ENCODE measurements around the gene FGFR2.

The FGFR2 gene

GRCh38 chr10:121433965-121434364 is 164.3 kb downstream of the FGFR2 start:
- no peak overlapping the region for H3K4me3 ChIP-seq (replicated peaks; ENCODE audit: low read depth, low read length)
- TF ChIP-seq, protein P1, sequence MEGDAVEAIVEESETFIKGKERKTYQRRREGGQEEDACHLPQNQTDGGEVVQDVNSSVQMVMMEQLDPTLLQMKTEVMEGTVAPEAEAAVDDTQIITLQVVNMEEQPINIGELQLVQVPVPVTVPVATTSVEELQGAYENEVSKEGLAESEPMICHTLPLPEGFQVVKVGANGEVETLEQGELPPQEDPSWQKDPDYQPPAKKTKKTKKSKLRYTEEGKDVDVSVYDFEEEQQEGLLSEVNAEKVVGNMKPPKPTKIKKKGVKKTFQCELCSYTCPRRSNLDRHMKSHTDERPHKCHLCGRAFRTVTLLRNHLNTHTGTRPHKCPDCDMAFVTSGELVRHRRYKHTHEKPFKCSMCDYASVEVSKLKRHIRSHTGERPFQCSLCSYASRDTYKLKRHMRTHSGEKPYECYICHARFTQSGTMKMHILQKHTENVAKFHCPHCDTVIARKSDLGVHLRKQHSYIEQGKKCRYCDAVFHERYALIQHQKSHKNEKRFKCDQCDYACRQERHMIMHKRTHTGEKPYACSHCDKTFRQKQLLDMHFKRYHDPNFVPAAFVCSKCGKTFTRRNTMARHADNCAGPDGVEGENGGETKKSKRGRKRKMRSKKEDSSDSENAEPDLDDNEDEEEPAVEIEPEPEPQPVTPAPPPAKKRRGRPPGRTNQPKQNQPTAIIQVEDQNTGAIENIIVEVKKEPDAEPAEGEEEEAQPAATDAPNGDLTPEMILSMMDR (IDR thresholded peaks at IDR 0.05; ENCODE audit: low read depth, low read length, missing control alignments) = no peak
- no peak for DNase-seq (ENCODE audit: extremely low read depth, low read depth)

- TF ChIP-seq, protein P1 (IDR thresholded peaks at IDR 0.05; ENCODE audit: low read depth, low read length, missing control alignments) = no peak
- no peak for DNase-seq (ENCODE audit: extremely low read depth, low read depth)
- H3K4me3 ChIP-seq (replicated peaks; ENCODE audit: low read depth, low read length) = no peak overlapping the region
Measured at GRCh38 chr10:121428867-121429266, 169.4 kb downstream of the FGFR2 start.
